Stimulated activated CD4-positive, alpha-beta T cell treated with anti-CD3 and anti-CD28 coated beads, Interleukin-15, amount 100 ng/mL, for 1 hour (primary cell): ENCODE results near the gene PCDHGB3.
A peak's percentile ranks its signal among the peaks of the same experiment; 100 is the strongest.
"Not testable (repeated sequence)": the region's sequence is repeated elsewhere in the genome, so short reads cannot be mapped to it uniquely, and the experiment has no call there.

ENCODE experiments used
- DNase-seq, 2 donors: peaks; one replicate each; pipeline ENCODE4 v3.0.0-alpha.2; 2020; ENCODE audit warnings: low read depth in 1 of 2, low spot score in 1 of 2

The PCDHGB3 gene

DNA sequence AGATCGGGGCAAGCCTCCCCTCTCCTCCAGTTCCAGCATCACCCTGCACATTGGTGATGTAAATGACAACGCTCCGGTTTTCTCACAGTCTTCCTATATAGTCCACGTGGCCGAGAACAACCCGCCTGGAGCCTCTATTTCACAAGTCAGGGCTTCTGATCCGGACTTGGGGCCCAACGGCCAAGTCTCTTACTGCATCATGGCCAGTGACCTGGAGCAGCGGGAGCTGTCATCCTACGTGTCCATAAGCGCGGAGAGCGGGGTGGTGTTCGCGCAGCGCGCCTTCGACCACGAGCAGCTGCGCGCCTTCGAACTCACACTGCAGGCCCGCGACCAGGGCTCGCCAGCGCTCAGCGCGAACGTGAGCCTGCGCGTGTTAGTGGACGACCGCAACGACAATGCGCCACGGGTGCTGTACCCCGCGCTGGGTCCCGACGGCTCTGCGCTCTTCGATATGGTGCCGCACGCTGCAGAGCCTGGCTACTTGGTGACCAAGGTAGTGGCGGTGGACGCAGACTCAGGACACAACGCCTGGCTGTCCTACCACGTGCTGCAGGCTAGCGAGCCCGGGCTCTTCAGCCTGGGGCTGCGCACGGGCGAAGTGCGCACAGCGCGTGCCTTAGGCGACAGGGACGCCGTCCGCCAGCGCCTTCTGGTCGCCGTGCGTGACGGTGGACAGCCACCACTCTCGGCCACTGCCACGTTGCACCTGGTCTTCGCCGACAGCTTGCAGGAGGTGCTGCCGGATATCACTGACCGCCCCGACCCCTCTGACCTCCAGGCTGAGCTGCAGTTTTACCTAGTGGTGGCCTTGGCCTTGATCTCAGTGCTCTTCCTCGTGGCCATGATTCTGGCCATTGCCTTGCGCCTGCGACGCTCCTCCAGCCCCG lies 19.4 kb downstream of the PCDHGB3 start:
- no peak for DNase-seq

GRCh38 chr5:141392429-141393198 lies 22.6 kb downstream of the PCDHGB3 start, which contains the start of gene PCDHGA8:
TSS of gene PCDHGA8 (plus strand) at chr5:141392633. CDS start at chr5:141392814, 181 bp downstream.
- no peak for DNase-seq

DNA sequence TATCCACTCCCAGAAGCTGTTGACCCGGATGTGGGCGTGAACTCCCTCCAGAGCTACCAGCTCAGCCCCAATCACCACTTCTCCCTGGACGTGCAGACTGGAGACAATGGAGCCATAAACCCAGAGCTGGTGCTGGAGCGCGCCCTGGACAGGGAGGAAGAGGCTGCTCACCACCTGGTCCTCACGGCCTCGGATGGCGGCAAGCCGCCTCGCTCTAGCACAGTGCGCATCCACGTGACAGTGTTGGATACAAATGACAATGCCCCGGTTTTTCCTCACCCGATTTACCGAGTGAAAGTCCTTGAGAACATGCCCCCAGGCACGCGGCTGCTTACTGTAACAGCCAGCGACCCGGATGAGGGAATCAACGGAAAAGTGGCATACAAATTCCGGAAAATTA lies 23.2 kb downstream of the PCDHGB3 start:
- no peak for DNase-seq

- DNase-seq = not testable (repeated sequence)
Observed at GRCh38 chr5:141394401-141395187, 24.6 kb downstream of the PCDHGB3 start.

DNA sequence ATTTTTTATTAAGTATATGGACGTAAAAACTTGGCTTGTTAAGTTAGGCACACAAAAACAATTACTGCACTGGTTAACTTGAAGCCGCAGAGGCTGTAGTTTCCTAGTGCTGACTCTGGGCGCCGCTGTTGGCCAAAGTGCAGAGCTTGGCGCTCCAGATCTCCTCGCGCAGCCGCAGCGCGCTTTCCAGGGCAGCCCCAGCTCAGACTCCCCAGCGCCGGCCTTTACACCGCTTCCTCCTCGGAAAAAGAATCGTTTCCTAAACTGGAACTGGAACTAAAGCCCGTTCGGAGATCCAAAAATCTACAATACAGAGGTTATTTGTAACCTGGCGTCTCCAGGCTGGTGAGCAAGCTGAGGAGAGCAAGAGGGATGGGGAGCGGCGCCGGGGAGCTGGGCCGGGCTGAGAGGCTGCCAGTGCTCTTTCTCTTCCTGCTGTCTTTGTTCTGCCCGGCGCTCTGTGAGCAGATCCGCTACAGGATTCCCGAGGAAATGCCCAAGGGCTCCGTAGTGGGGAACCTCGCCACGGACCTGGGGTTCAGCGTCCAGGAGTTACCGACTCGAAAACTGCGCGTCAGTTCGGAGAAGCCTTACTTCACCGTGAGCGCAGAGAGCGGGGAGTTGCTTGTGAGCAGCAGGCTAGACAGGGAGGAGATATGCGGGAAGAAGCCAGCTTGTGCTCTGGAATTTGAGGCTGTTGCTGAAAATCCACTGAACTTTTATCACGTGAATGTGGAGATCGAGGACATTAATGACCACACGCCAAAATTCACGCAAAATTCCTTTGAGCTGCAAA lies 27.9 kb downstream of the PCDHGB3 start, which contains the start of gene PCDHGB5:
Gene PCDHGB5, plus strand, starts transcription at position 192 of the 796 bp plus-strand sequence. Its CDS starts 181 bp downstream, at position 373.
- peak in 1 of 2 donors; percentile 35 for DNase-seq

GRCh38 chr5:141398608-141399007 lies 28.6 kb downstream of the PCDHGB3 start:
- DNase-seq = no peak

DNA sequence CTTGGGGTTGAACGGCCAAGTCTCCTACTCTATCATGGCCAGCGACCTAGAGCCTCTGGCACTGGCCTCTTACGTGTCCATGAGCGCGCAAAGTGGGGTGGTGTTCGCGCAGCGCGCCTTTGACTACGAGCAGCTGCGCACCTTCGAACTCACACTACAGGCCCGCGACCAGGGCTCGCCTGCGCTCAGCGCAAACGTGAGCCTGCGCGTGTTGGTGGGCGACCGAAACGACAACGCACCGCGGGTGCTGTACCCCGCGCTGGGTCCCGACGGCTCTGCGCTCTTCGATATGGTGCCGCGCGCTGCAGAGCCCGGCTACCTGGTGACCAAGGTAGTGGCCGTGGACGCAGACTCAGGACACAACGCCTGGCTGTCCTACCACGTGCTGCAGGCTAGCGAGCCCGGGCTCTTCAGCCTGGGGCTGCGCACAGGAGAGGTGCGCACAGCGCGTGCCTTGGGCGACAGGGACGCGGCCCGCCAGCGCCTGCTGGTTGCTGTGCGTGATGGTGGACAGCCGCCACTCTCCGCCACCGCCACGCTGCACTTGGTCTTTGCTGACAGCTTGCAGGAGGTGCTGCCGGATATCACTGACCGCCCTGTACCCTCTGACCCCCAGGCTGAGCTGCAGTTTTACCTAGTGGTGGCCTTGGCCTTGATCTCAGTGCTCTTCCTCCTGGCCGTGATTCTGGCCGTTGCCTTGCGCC lies 29.7 kb downstream of the PCDHGB3 start:
- no peak for DNase-seq

- DNase-seq = no peak
Observed at GRCh38 chr5:141402553-141403243, 32.7 kb downstream of the PCDHGB3 start, which contains the start of gene PCDHGA9. TSS of gene PCDHGA9 (plus strand) at chr5:141402778. CDS start at chr5:141402953, 175 bp downstream.

DNA sequence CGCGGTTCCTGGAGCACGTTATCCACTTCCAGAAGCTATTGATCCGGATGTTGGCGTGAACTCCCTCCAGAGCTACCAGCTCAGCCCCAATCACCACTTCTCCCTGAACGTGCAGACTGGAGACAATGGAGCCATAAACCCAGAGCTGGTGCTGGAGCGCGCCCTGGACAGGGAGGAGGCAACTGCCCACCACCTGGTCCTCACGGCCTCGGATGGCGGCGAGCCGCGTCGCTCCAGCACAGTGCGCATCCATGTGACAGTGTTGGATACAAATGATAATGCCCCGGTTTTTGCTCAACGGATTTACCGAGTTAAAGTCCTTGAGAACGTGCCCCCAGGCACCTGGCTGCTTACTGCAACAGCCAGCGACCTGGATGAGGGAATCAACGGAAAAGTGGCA lies 33.3 kb downstream of the PCDHGB3 start:
- DNase-seq = no peak

DNA sequence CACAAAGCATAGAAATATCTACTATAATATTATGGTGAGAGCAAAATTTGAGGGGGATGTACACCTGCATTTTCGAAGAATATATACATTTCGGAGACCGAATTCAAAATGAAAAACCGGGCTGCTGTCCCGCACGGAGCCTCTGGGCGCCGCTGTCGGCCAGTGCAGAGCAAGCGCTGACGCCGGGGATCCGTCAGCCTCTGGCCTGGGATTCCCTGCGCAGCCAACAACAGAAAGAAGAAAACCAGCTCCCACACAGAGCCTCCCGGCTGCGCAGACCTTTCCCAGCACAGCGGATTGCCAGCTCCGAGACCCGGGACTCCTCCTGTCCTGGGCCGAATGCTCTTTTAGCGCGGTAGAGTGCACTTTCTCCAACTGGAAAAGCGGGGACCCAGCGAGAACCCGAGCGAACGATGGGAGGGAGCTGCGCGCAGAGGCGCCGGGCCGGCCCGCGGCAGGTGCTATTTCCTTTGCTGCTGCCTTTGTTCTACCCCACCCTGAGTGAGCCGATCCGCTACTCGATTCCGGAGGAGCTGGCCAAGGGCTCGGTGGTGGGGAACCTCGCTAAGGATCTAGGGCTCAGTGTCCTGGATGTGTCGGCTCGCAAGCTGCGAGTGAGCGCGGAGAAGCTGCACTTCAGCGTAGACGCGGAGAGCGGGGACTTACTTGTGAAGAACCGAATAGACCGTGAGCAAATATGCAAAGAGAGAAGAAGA lies 37.9 kb downstream of the PCDHGB3 start, which contains the start of gene PCDHGB6:
Gene PCDHGB6, plus strand, starts transcription at position 232 of the 716 bp plus-strand sequence. Its CDS starts 182 bp downstream, at position 414.
- peak in 1 of 2 donors; percentile 30 for DNase-seq

GRCh38 chr5:141409598-141410306 lies 39.7 kb downstream of the PCDHGB3 start:
- no peak for DNase-seq

GRCh38 chr5:141411575-141411974 lies 41.5 kb downstream of the PCDHGB3 start:
- DNase-seq = no peak

DNA sequence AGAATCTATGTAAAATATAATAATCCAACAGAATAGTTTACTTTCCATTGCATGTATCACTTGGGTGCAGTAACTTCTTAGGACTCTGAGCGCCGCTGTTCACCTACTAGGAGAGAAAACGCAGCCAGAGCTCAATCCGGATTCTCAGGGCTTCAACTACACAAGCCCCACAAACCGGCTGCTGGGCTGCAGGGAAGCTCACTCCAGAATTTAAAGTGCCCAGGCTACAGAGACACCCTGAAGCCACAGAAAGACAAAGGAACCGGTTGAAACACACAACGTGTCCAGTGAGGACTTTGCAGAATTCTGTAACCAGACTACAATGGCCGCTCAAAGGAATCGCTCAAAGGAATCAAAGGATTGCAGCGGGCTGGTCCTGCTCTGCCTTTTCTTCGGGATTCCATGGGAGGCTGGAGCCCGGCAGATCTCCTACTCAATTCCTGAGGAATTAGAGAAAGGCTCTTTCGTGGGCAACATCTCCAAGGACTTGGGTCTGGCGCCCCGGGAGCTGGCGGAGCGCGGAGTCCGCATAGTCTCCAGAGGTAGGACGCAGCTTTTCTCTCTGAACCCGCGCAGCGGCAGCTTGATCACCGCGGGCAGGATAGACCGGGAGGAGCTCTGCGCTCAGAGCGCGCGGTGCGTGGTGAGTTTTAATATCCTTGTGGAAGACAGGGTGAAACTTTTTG lies 43.0 kb downstream of the PCDHGB3 start, which contains the start of gene PCDHGA10:
Gene PCDHGA10, plus strand, starts transcription at position 134 of the 686 bp plus-strand sequence. Its CDS starts 189 bp downstream, at position 323.
- no peak for DNase-seq

DNA sequence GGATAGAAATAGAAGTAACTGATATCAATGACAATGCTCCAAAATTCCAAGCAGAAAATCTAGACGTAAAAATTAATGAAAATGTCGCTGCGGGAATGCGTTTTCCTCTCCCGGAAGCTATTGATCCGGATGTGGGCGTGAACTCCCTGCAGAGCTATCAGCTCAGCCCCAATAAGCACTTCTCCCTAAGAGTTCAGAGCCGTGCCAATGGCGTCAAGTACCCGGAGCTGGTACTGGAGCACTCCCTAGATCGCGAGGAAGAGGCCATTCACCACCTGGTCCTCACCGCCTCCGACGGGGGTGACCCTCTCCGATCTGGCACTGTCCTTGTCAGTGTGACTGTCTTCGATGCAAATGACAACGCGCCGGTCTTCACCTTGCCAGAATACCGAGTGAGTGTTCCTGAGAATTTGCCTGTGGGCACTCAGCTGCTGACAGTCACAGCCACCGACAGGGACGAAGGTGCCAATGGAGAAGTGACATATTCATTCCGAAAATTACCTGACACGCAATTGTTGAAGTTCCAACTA lies 43.6 kb downstream of the PCDHGB3 start:
- DNase-seq = no peak

DNA sequence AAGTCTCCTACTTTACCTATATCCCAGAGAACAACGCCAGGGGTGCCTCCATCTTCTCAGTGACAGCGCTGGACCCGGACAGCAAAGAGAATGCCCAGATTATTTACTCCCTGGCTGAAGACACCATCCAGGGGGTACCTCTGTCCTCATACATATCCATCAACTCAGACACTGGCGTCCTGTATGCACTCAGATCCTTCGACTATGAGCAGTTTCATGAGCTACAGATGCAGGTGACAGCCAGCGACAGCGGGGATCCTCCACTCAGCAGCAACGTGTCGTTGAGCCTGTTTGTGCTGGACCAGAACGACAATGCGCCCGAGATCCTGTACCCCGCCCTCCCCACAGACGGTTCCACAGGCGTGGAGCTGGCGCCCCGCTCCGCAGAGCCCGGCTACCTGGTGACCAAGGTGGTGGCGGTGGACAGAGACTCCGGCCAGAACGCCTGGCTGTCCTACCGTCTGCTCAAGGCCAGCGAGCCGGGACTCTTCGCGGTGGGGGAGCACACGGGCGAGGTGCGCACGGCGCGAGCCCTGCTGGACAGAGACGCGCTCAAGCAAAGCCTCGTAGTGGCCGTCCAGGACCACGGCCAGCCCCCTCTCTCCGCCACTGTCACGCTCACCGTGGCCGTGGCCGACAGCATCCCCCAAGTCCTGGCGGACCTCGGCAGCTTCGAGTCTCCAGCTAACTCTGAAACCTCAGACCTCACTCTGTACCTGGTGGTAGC lies 44.7 kb downstream of the PCDHGB3 start:
- DNase-seq = not testable (repeated sequence)

DNA sequence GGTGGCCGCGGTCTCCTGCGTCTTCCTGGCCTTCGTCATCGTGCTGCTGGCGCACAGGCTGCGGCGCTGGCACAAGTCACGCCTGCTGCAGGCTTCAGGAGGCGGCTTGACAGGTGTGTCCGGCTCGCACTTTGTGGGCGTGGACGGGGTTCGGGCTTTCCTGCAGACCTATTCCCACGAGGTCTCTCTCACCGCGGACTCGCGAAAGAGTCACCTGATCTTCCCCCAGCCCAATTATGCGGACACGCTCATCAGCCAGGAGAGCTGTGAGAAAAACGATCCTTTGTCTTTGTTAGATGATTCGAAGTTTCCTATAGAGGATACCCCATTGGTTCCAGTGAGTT lies 45.2 kb downstream of the PCDHGB3 start:
- not testable (repeated sequence) for DNase-seq
